HL-60/S4 treated with retinoic acid at 250 ng/mL for 4 days and 3 days (cell line): ENCODE results near the gene C15orf62.

Experiments
- in situ Hi-C: fragments of 300-500 bp; cut with MboI; formaldehyde crosslinking; loops from 2 replicates; pipeline ENCODE4 v1.7.0; 2022; ENCODE audit warnings: low sequenced_read_pairs

The C15orf62 gene, protein sequence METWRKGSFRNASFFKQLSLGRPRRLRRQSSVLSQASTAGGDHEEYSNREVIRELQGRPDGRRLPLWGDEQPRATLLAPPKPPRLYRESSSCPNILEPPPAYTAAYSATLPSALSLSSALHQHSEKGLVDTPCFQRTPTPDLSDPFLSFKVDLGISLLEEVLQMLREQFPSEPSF

GRCh38 chr15:40769274-40770146 is at the start of gene C15orf62:
Gene C15orf62, plus strand, starts transcription at chr15:40769980. Its CDS starts 516 bp downstream, at chr15:40770496.
- in situ Hi-C loops = no loop called here

GRCh38 chr15:40721701-40722100 is 48.1 kb upstream of the C15orf62 start:
- in situ Hi-C loops = no loop called here

DNA sequence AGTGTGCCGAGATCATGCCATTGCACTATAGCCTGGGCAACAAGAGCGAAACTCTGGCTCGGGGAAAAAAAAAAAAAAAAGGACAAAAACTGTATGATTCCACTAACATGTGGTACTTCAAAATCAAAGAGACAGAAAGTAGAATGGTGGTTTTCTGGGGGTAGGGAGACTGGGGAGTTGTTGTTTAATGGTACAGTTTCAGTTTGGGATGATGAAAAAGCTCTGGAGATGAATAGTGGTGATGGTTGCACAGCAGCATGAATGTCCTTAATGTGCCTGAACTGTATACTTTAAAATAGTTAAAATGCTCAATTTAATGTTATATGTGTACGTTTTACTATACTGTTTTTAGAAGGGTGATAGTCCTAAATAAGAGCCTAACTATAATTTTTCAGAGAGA is 47.4 kb upstream of the C15orf62 start:
- in situ Hi-C loops = no loop called here

- in situ Hi-C loops = no loop called here
Measured at GRCh38 chr15:40722934-40723333, 46.8 kb upstream of the C15orf62 start.

GRCh38 chr15:40723919-40724318 is 45.9 kb upstream of the C15orf62 start:
- in situ Hi-C loops = no loop called here

GRCh38 chr15:40731034-40731433 is 38.7 kb upstream of the C15orf62 start:
- in situ Hi-C loops = no loop called here

DNA sequence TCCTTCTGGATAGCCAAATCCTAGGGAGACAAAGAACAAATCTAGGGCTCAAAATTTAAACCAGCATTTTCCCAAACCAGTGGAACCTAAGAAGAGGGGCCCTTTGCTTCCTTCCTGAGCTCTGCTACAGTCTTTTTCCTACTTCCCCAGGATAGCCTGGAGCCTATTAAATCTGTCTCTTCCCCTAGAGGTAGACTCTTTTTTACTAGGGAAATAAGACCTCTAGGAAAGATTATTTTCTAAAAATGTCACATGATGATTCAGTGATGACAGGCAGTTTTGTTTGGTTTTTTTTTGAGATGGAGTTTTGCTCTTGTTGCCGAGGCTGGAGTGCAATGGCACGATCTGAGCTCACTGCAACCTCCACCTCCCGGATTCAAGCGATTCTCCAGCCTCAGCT is 33.2 kb upstream of the C15orf62 start:
- in situ Hi-C loops = no loop called here

DNA sequence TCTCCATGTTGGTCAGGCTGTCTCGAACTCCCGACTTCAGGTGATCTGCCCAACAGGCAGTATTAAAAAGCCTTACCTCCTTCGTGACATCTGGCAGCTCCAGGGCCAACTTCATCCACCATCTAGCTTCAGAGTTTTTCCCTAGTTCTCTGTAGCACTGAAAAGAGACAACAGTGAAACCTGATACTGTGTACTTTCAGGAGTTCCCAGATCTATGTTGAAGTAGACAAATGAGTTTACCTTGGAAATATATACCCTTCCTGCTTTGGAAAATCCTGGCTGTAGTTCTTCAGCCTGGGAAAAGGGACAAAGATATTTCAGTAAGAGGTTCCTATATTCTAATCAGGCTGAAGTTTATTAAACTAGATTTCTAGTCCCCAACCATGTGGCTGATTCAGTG is 32.7 kb upstream of the C15orf62 start:
- in situ Hi-C loops = no loop called here

DNA sequence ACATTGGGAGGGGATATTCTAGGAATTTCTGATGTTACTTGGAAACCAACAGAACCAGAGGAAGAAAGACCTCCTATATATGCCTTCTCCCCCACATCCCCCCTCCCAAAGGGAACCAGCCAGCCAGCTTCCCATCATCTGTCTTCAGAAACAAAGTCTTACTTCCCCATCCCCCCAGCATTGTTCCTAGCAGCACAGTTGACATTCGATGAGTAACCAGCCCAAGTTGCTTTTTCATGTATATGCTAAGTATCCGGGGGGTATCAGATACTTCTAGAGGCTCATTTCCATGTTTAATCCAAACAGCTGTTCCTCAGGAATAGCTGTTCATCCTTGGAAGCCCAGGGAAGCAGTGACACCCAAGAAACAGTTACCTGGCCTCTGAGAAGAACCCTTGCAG is 30.7 kb upstream of the C15orf62 start:
- in situ Hi-C loops = no loop called here

DNA sequence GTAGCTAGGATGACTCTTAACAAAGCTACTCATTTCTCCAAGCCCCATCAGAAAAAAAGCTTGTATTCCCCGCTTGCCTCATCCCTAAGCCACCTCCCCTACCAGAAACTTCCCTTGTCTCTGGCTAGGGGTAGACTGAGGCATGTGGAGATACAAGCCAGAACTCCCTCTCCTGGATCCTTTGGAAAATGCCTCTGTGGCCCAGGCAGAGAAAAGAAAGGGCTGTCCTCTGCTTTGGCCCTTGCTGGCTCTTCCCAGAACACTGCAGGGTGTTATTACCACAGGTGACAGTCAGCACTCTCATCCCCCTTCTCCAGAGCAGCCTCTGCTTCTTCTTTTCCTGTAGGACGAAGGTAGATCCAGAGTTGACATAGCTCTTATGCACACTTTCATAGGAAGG is 29.9 kb upstream of the C15orf62 start:
- in situ Hi-C loops = no loop called here

- in situ Hi-C loops = no loop called here
Measured at GRCh38 chr15:40743485-40743901, 26.3 kb upstream of the C15orf62 start.

DNA sequence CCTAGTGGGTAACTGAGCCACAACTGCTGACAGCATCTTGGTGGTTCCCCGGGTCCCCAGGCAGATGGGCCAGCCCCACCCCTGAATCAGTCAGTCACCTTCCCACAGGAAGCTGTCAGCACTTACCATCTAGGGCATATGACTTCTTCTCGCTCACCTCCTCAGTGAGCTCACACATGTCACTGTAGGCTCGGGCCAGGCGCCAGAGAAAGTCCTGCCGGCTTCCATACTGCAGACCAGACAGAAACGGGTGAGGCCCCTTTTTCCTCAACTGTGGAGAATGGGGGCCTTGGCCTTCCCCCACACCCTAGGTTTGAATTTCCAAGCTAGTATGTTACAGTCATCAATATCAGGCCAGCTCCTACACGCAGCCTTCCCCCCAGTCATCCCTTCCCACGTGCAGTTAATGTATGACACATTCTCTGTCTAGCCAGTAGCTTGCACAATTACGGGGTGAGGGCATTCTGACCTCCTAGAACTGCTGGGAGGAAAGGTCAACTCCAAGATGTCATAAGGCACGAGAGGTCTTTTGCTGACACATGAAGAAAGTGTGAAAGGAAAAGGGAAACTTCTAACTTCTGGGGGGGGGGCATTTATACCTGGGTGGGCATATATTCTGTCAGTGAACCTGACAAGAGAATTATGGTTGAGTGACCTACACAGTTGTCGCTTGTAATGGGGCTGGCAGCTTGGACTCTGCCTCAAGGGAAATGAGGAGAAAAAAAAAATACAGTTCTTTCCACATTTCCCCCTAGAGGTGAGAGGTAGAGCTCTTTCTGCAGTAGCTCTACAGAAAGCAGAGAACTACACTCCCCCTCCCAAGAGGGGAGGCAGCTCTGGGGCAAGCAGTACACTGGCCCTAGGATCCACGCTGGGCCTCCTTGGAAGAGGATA is 25.6 kb upstream of the C15orf62 start:
- in situ Hi-C loops = no loop called here

GRCh38 chr15:40744815-40745152 is 25.0 kb upstream of the C15orf62 start:
- in situ Hi-C loops = no loop called here

GRCh38 chr15:40746916-40747418 is 22.8 kb upstream of the C15orf62 start:
- in situ Hi-C loops = no loop called here

GRCh38 chr15:40747685-40748631 is 21.8 kb upstream of the C15orf62 start:
- in situ Hi-C loops = no loop called here

- in situ Hi-C loops = no loop called here
Measured at GRCh38 chr15:40749151-40749630, 20.6 kb upstream of the C15orf62 start.

- in situ Hi-C loops = no loop called here
Measured at GRCh38 chr15:40750885-40751284, 18.9 kb upstream of the C15orf62 start.

DNA sequence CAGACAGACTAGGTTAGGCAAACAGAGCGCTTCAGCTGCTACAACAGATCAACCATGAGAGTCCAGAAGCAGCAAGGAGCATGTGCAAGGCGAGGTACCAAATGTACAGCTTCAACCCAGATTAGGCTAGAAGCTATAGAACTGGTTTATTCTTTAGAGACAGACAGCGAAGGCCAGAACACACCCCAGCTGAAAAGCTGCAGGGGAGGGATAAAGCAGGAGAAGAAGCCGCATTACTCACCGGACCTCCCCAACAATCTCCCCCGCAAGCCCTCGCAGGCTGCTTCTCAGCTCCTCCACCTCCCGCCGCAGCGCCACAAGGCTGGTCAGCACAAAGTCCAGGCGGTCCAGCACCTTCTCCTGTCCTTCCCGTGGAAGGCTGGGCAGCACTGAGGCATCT is 18.0 kb upstream of the C15orf62 start:
- in situ Hi-C loops = no loop called here

- in situ Hi-C loops = no loop called here
Measured at GRCh38 chr15:40754574-40754882, 15.3 kb upstream of the C15orf62 start.
